Neuronal stem cell (in vitro differentiated cells): ENCODE measurements around the gene EIF4G3.

ENCODE experiments used
- DNase-seq: peaks from one replicate; pipeline ENCODE4 v3.0.0-alpha.2; 2013; ENCODE audit warnings: low spot score
- H2AFZ ChIP-seq: one replicate; pipeline ENCODE4 v1.6.1; 2013; ENCODE audit warnings: mild to moderate bottlenecking, low read length, inconsistent platforms
- H2AK5ac ChIP-seq: 2 replicates; pipeline ENCODE4 v1.6.1; 2013; ENCODE audit warnings: low read depth, mild to moderate bottlenecking, inconsistent platforms, low read length, moderate library complexity, mixed read lengths
- H2BK120ac ChIP-seq: 2 replicates; pipeline ENCODE4 v1.6.1; 2013; ENCODE audit warnings: low read depth, mild to moderate bottlenecking, inconsistent platforms, low read length, moderate library complexity, mixed read lengths
- H2BK12ac ChIP-seq: one replicate; pipeline ENCODE4 v1.6.1; 2013; ENCODE audit warnings: low read length, inconsistent platforms
- H2BK15ac ChIP-seq: 2 replicates; pipeline ENCODE4 v1.6.1; 2013; ENCODE audit warnings: mild to moderate bottlenecking, low read length, inconsistent platforms, mixed read lengths
- H2BK5ac ChIP-seq: one replicate; pipeline ENCODE4 v1.6.1; 2013; ENCODE audit warnings: inconsistent platforms, mild to moderate bottlenecking, low read length, moderate library complexity
- H3K14ac ChIP-seq: one replicate; pipeline ENCODE4 v1.6.1; 2013; ENCODE audit warnings: low read length, inconsistent platforms
- H3K18ac ChIP-seq: 2 replicates; pipeline ENCODE4 v1.6.1; 2013; ENCODE audit warnings: low read length, inconsistent platforms
- H3K23ac ChIP-seq: 2 replicates; pipeline ENCODE4 v1.6.1; 2013; ENCODE audit warnings: low read depth, mild to moderate bottlenecking, mixed read lengths, low read length, inconsistent platforms; ENCODE audit not compliant: poor library complexity
- H3K27ac ChIP-seq: replicated peaks from 3 replicates; pipeline ENCODE4 v1.5.1; 2013; ENCODE audit warnings: low read length, inconsistent platforms
- H3K27me3 ChIP-seq, 3 experiments: 2 replicates each; pipeline ENCODE4 v1.6.1; 2013; ENCODE audit warnings: low read length in 3 of 3, mild to moderate bottlenecking in 2 of 3, inconsistent platforms in 1 of 3, low read depth in 1 of 3, mixed read lengths in 1 of 3, moderate library complexity in 1 of 3; ENCODE audit not compliant: control insufficient read depth in 3 of 3, insufficient read depth in 3 of 3
- H3K36me3 ChIP-seq, 2 donors: replicated peaks in 1 of 2; 2 replicates each; pipeline ENCODE4 v1.6.1; 2013; ENCODE audit warnings: low read length in 2 of 2; ENCODE audit not compliant: control insufficient read depth in 2 of 2, insufficient read depth in 2 of 2
- H3K4ac ChIP-seq: 2 replicates; pipeline ENCODE4 v1.6.1; 2013; ENCODE audit warnings: inconsistent platforms, mild to moderate bottlenecking, low read length, moderate library complexity
- H3K4me1 ChIP-seq, 2 donors: 1 replicate in 1 of 2; 2 replicates in 1 of 2; pipeline ENCODE4 v1.6.1; 2013; ENCODE audit warnings: low read length in 2 of 2, low read depth in 1 of 2; ENCODE audit not compliant: control insufficient read depth in 2 of 2, insufficient read depth in 1 of 2
- H3K4me2 ChIP-seq: one replicate; pipeline ENCODE4 v1.6.1; 2013; ENCODE audit warnings: mild to moderate bottlenecking, low read length, inconsistent platforms; ENCODE audit not compliant: insufficient read depth, poor library complexity, severe bottlenecking
- H3K4me3 ChIP-seq, 2 donors: 2 replicates each; pipeline ENCODE4 v1.5.1; 2013; ENCODE audit warnings: low read length in 2 of 2, mild to moderate bottlenecking in 2 of 2, inconsistent platforms in 1 of 2, moderate library complexity in 1 of 2
- H3K79me1 ChIP-seq: one replicate; pipeline ENCODE4 v1.6.1; 2013; ENCODE audit warnings: low read depth, mild to moderate bottlenecking, inconsistent platforms, low read length, moderate library complexity
- H3K9ac ChIP-seq: one replicate; pipeline ENCODE4 v1.6.1; 2013; ENCODE audit warnings: mild to moderate bottlenecking, low read depth, low read length, inconsistent platforms; ENCODE audit not compliant: poor library complexity
- H3K9me3 ChIP-seq, 2 donors: replicated peaks in 1 of 2; 2 replicates each; pipeline versions ENCODE3 to v1.6.1; 2013; ENCODE audit warnings: low read length in 2 of 2, mild to moderate bottlenecking in 2 of 2, inconsistent platforms in 1 of 2, low read depth in 1 of 2, mixed read lengths in 1 of 2, moderate library complexity in 1 of 2; ENCODE audit not compliant: control insufficient read depth in 2 of 2, insufficient read depth in 1 of 2
- H4K8ac ChIP-seq: one replicate; pipeline ENCODE4 v1.6.1; 2013; ENCODE audit warnings: low read depth, mild to moderate bottlenecking, inconsistent platforms, low read length, moderate library complexity
- H4K91ac ChIP-seq: one replicate; pipeline ENCODE4 v1.6.1; 2013; ENCODE audit warnings: low read length, low read depth, mild to moderate bottlenecking, inconsistent platforms; ENCODE audit not compliant: poor library complexity
- WGBS, 2 donors: extraction: QIAGEN DNeasy Blood & Tissue Kit; methylation state at CpG; one replicate each; pipeline ENCODE4 v1.1.7; 2013; ENCODE audit warnings: missing lambda C conversion rate in 2 of 2, mixed read lengths in 1 of 2; ENCODE audit not compliant: insufficient read length in 2 of 2, insufficient replicate concordance in 1 of 2; ENCODE audit errors: extremely low coverage in 2 of 2; 5-methylcytosine and 5-hydroxymethylcytosine counted together

The EIF4G3 gene

GRCh38 chr1:20834192-20834591 lies 342.5 kb downstream of the EIF4G3 start:
- H3K9me3 ChIP-seq: peaks cover 0 to 6% of the 10 kb centered on the region in 2 donors
- no peak overlapping the region for H2AFZ ChIP-seq
- H3K14ac ChIP-seq: no peak overlapping the region
- no peak overlapping the region for H2BK15ac ChIP-seq
- no peak overlapping the region for H2AK5ac ChIP-seq
- H3K4me3 ChIP-seq: no peak overlapping the region
- no peaks in the 10 kb centered on the region for H3K27me3 ChIP-seq
- DNase-seq: no peak
- H2BK12ac ChIP-seq: no peak overlapping the region
- H4K91ac ChIP-seq: no peak overlapping the region
- H3K27ac ChIP-seq: no peak overlapping the region
- H3K4me2 ChIP-seq: no peak overlapping the region
- H3K18ac ChIP-seq: no peak overlapping the region
- H3K4me1 ChIP-seq: no peaks in the 10 kb centered on the region
- H2BK5ac ChIP-seq: no peak overlapping the region
- H3K23ac ChIP-seq: no peak overlapping the region
- H3K79me1 ChIP-seq: no peaks in the 10 kb centered on the region
- no peak overlapping the region for H2BK120ac ChIP-seq
- H3K36me3 ChIP-seq: peaks cover 0 to 46% of the 10 kb centered on the region in 2 donors
- no peak overlapping the region for H4K8ac ChIP-seq
- no peak overlapping the region for H3K4ac ChIP-seq
- no CpG with 5 or more reads among the region's 1 CpG for WGBS, 2 donors
- H3K9ac ChIP-seq: no peak overlapping the region

- no peak overlapping the region for H4K8ac ChIP-seq
- no peak overlapping the region for H4K91ac ChIP-seq
- no peak overlapping the region for H3K4ac ChIP-seq
- WGBS, 2 donors: no CpG with 5 or more reads among the region's 2 CpGs
- no peak overlapping the region for H2BK15ac ChIP-seq
- H3K79me1 ChIP-seq: no peaks in the 10 kb centered on the region
- H3K14ac ChIP-seq: no peak overlapping the region
- H3K23ac ChIP-seq: no peak overlapping the region
- H3K4me3 ChIP-seq: no peak overlapping the region
- no peak overlapping the region for H3K18ac ChIP-seq
- H3K27ac ChIP-seq: no peak overlapping the region
- no peak overlapping the region for H2BK120ac ChIP-seq
- no peak overlapping the region for H2AFZ ChIP-seq
- H3K4me2 ChIP-seq: no peak overlapping the region
- H2AK5ac ChIP-seq: no peak overlapping the region
- no peak overlapping the region for H2BK5ac ChIP-seq
- no peak for DNase-seq
- no peaks in the 10 kb centered on the region for H3K27me3 ChIP-seq
- H3K9me3 ChIP-seq: peaks cover 0 to 6% of the 10 kb centered on the region in 2 donors
- H3K36me3 ChIP-seq: peaks cover 6 to 52% of the 10 kb centered on the region in 2 donors
- H3K9ac ChIP-seq: no peak overlapping the region
- H2BK12ac ChIP-seq: no peak overlapping the region
- no peaks in the 10 kb centered on the region for H3K4me1 ChIP-seq
Measured at GRCh38 chr1:20830378-20830777, 346.3 kb downstream of the EIF4G3 start.

- Histone ChIP-seq H2BK15ac (no peak overlapping the region), H3K9ac (no peak overlapping the region), H2BK120ac (no peak overlapping the region), H3K79me1 (no peaks in the 10 kb centered on the region), H3K27me3 (no peaks in the 10 kb centered on the region), H3K4me2 (no peak overlapping the region), H3K9me3 (peaks cover 0 to 6% of the 10 kb centered on the region in 2 donors), H4K8ac (no peak overlapping the region), H2AK5ac (no peak overlapping the region), H3K4ac (no peak overlapping the region), H3K14ac (no peak overlapping the region), H4K91ac (no peak overlapping the region), H3K23ac (no peak overlapping the region), H3K27ac (no peak overlapping the region), H3K4me3 (no peak overlapping the region), H2BK5ac (no peak overlapping the region), H3K18ac (no peak overlapping the region), H2AFZ (no peak overlapping the region), H3K36me3 (peaks cover 6 to 57% of the 10 kb centered on the region in 2 donors), H3K4me1 (no peaks in the 10 kb centered on the region), H2BK12ac (no peak overlapping the region)
- DNase-seq: no peak
- WGBS, 2 donors: no CpG with 5 or more reads among the region's 1 CpG
Measured at GRCh38 chr1:20829946-20830345, 346.8 kb downstream of the EIF4G3 start.

GRCh38 chr1:20829531-20829930 lies 347.2 kb downstream of the EIF4G3 start:
- H3K4me3 ChIP-seq: no peak overlapping the region
- H4K91ac ChIP-seq: no peak overlapping the region
- H3K79me1 ChIP-seq: no peaks in the 10 kb centered on the region
- H3K4ac ChIP-seq: no peak overlapping the region
- WGBS, 2 donors: no CpG with 5 or more reads among the region's 1 CpG
- no peak overlapping the region for H2BK12ac ChIP-seq
- H2BK120ac ChIP-seq: no peak overlapping the region
- H3K27me3 ChIP-seq: no peaks in the 10 kb centered on the region
- H3K4me2 ChIP-seq: no peak overlapping the region
- no peak overlapping the region for H3K23ac ChIP-seq
- no peak overlapping the region for H3K14ac ChIP-seq
- no peak overlapping the region for H3K27ac ChIP-seq
- no peak overlapping the region for H2BK15ac ChIP-seq
- H2BK5ac ChIP-seq: no peak overlapping the region
- peaks cover 6 to 58% of the 10 kb centered on the region in 2 donors for H3K36me3 ChIP-seq
- H3K4me1 ChIP-seq: no peaks in the 10 kb centered on the region
- no peak for DNase-seq
- no peak overlapping the region for H2AFZ ChIP-seq
- no peak overlapping the region for H4K8ac ChIP-seq
- no peak overlapping the region for H3K18ac ChIP-seq
- H3K9ac ChIP-seq: no peak overlapping the region
- H3K9me3 ChIP-seq: peaks cover 0 to 6% of the 10 kb centered on the region in 2 donors
- H2AK5ac ChIP-seq: no peak overlapping the region
